ENCODE data around the gene ITGB2.

GRCh38 chr21:44892536-44893277, 28.0 kb downstream of the ITGB2 start:
- TF ChIP-seq EZH2phosphoT487 (IDR thresholded peaks at IDR 0.05) (no peak), EZH2 (IDR thresholded peaks at IDR 0.05) (no peak)
- TF ChIP-seq, protein P1, sequence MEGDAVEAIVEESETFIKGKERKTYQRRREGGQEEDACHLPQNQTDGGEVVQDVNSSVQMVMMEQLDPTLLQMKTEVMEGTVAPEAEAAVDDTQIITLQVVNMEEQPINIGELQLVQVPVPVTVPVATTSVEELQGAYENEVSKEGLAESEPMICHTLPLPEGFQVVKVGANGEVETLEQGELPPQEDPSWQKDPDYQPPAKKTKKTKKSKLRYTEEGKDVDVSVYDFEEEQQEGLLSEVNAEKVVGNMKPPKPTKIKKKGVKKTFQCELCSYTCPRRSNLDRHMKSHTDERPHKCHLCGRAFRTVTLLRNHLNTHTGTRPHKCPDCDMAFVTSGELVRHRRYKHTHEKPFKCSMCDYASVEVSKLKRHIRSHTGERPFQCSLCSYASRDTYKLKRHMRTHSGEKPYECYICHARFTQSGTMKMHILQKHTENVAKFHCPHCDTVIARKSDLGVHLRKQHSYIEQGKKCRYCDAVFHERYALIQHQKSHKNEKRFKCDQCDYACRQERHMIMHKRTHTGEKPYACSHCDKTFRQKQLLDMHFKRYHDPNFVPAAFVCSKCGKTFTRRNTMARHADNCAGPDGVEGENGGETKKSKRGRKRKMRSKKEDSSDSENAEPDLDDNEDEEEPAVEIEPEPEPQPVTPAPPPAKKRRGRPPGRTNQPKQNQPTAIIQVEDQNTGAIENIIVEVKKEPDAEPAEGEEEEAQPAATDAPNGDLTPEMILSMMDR (IDR thresholded peaks at IDR 0.05), result peak; percentile 97

All from neural progenitor cell (in vitro differentiated cells).